Hepatocyte (in vitro differentiated cells): ENCODE measurements around the gene SCGB1A1.

Source experiments
- EZH2 ChIP-seq: fragments of 200-600 bp; sonication (generic); IDR thresholded peaks from 2 replicates; pipeline ENCODE4 v1.6.1; 2016; ENCODE audit warnings: antibody characterized with exemption, mild to moderate bottlenecking, borderline replicate concordance
- TF ChIP-seq, protein P1 (sequence below): fragments of 200-600 bp; sonication (generic); IDR thresholded peaks from 2 replicates; pipeline ENCODE4 v1.5.1; 2016; ENCODE audit warnings: antibody characterized with exemption, mild to moderate bottlenecking; ENCODE audit not compliant: poor library complexity

DNA sequence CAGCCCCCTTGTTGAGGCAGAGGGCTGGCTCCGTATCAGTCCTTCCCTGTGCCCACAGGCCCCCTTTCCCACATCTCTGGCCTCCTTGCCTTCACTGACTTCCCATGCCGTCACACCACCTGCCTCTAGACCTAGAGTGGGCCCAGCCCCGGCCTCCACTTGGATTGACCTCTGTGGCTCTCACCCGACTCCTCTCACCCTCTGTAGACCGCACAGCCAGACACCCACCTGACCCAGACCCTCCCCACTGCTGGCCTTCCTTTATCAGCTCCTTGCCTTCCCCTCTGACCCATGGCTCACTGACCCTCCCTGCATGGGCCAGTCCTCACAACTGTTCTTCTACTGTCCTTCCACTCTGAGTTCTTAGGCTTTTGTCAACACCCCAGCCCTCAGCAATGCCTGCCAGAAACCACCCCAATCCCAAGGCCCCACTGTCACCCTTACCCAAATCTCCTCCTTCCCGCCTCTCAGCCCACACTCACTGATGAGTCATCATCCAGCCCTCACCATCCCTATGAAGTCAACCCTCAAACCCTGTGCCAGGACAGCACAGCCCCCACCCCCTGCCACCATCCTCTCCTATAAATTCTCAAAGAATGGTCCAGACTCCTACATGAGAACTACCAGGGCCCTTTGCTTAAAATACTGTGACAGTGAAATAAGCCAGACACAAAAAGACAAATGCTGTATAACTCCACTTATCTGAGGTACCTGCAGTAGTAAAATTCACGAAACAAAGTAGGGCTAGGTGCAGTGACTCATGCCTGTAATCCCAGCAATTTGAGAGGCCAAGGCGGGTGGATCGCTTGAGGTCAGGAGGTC, 53.4 kb downstream of the SCGB1A1 start:
- TF ChIP-seq, protein P1, sequence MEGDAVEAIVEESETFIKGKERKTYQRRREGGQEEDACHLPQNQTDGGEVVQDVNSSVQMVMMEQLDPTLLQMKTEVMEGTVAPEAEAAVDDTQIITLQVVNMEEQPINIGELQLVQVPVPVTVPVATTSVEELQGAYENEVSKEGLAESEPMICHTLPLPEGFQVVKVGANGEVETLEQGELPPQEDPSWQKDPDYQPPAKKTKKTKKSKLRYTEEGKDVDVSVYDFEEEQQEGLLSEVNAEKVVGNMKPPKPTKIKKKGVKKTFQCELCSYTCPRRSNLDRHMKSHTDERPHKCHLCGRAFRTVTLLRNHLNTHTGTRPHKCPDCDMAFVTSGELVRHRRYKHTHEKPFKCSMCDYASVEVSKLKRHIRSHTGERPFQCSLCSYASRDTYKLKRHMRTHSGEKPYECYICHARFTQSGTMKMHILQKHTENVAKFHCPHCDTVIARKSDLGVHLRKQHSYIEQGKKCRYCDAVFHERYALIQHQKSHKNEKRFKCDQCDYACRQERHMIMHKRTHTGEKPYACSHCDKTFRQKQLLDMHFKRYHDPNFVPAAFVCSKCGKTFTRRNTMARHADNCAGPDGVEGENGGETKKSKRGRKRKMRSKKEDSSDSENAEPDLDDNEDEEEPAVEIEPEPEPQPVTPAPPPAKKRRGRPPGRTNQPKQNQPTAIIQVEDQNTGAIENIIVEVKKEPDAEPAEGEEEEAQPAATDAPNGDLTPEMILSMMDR, result no peak
- TF ChIP-seq EZH2, result no peak
